Stimulated activated CD4-positive, alpha-beta T cell treated with anti-CD3 and anti-CD28 coated beads, Interleukin-15, amount 100 ng/mL, for 24 hours (primary cell): ENCODE results near the gene UPF3A.
A peak's percentile ranks its signal among the peaks of the same experiment; 100 is the strongest.
"Not testable (repeated sequence)": the region's sequence is repeated elsewhere in the genome, so short reads cannot be mapped to it uniquely, and the experiment has no call there.

ENCODE experiments used
- DNase-seq: peaks from one replicate; pipeline ENCODE4 v3.0.0-alpha.2; 2020

UPF3A gene

GRCh38 chr13:114339857-114340534, 58.6 kb downstream of the UPF3A start:
- DNase-seq, result peak; percentile 52

GRCh38 chr13:114341003-114341777, 59.8 kb downstream of the UPF3A start:
- no peak for DNase-seq

GRCh38 chr13:114347256-114347655, 65.9 kb downstream of the UPF3A start:
- DNase-seq, result not testable (repeated sequence)

- peak; percentile 54 for DNase-seq
Measured at GRCh38 chr13:114352763-114353162, 71.4 kb downstream of the UPF3A start.

- not testable (repeated sequence) for DNase-seq
Measured at GRCh38 chr13:114353382-114353781, 72.0 kb downstream of the UPF3A start.
